Activated T-cell treated with anti-CD3 and anti-CD28 coated beads, Interleukin-2, amount 50 U/mL, for 72 hours (primary cell): ENCODE results near the gene CAMK1D. TPM values are rescaled to one million over a fixed set of nuclear protein-coding genes. Genes with fewer than 3 reads are reported as not detected.

ENCODE experiments used
- ATAC-seq, 2 donors: fragments of 150-1000 bp; cut with Tn5 transposase; replicated peaks in 1 of 2; 2 replicates each; pipeline ENCODE4 v1.10.0; 2021; ENCODE audit warnings: moderate library complexity in 2 of 2, mild to moderate bottlenecking in 1 of 2
- DNase-seq, 2 donors: peaks; one replicate each; pipeline ENCODE4 v3.0.0; 2021 to 2022; ENCODE audit warnings: mixed read lengths in 1 of 2
- H3K27ac Mint-ChIP-seq: one replicate; pipeline ENCODE4 v1.8.0; 2022; ENCODE audit warnings: mild to moderate bottlenecking, moderate library complexity, mixed read lengths
- H3K27me3 Mint-ChIP-seq: one replicate; pipeline ENCODE4 v1.8.0; 2022; ENCODE audit warnings: low read depth, mixed read lengths
- H3K36me3 Mint-ChIP-seq, 2 donors: one replicate each; pipeline ENCODE4 v1.8.0; 2022; ENCODE audit warnings: mixed read lengths in 2 of 2, mild to moderate bottlenecking in 1 of 2; ENCODE audit not compliant: insufficient read depth in 2 of 2
- H3K4me1 Mint-ChIP-seq: one replicate; pipeline ENCODE4 v1.8.0; 2022; ENCODE audit warnings: low read depth, mixed read lengths
- H3K4me3 Mint-ChIP-seq, 2 donors: one replicate each; pipeline ENCODE4 v1.8.0; 2022; ENCODE audit warnings: mild to moderate bottlenecking in 2 of 2, mixed read lengths in 2 of 2, moderate library complexity in 2 of 2
- H3K9me3 Mint-ChIP-seq, 2 donors: one replicate each; pipeline ENCODE4 v1.8.0; 2022; ENCODE audit warnings: mixed read lengths in 2 of 2
- total RNA-seq, 2 donors: library from RNA; stranded (reverse); gene quantifications; one replicate each; pipeline ENCODE4 v1.2.3, GENCODE V29; 2022

CAMK1D gene
- total RNA-seq, 2 donors from 2014 or later: 19.9 to 25.3 TPM

DNA sequence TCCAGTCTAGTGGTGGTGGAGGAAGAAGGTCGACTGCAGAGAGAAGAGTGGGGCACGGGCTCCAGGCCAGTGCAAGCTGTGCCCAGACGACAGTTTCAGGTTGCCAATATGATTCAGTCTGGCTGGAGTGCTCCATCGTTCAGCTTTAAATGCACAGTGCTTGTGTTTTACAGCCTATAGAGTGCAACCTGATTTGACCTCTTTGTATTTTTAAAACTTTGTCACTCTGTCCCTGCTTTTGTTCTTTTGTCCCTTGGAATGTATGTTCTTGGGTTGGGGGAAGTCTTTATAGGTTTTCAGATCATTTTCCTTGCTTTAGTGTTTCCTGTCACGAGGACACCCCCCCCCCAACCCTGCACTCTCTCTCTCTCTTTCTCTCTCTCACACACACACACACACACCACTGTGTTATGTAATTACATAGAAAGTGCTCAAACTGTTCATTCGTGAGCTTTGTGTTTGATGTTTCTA lies 198.0 kb downstream of the CAMK1D start:
- H3K4me3 Mint-ChIP-seq: peak overlapping the region in 1 of 2 donors; percentile 77
- peak; percentile 27 to 52 for ATAC-seq
- peaks cover 10 to 12% of the 10 kb centered on the region in 2 donors for H3K36me3 Mint-ChIP-seq
- DNase-seq: no peak
- no peaks in the 10 kb centered on the region for H3K27me3 Mint-ChIP-seq
- H3K9me3 Mint-ChIP-seq: peaks cover 12% of the 10 kb centered on the region in 2 donors
- H3K4me1 Mint-ChIP-seq: peaks cover 32% of the 10 kb centered on the region
- peak overlapping the region; percentile 79 for H3K27ac Mint-ChIP-seq

- Mint-ChIP-seq H3K36me3 (peaks cover 10 to 12% of the 10 kb centered on the region in 2 donors), H3K9me3 (peaks cover 12% of the 10 kb centered on the region in 2 donors), H3K27me3 (no peaks in the 10 kb centered on the region), H3K4me1 (peaks cover 32% of the 10 kb centered on the region), H3K27ac (no peak overlapping the region), H3K4me3 (no peak overlapping the region)
- ATAC-seq: no peak
- no peak for DNase-seq
Measured at GRCh38 chr10:12549297-12549696, 199.9 kb downstream of the CAMK1D start.

DNA sequence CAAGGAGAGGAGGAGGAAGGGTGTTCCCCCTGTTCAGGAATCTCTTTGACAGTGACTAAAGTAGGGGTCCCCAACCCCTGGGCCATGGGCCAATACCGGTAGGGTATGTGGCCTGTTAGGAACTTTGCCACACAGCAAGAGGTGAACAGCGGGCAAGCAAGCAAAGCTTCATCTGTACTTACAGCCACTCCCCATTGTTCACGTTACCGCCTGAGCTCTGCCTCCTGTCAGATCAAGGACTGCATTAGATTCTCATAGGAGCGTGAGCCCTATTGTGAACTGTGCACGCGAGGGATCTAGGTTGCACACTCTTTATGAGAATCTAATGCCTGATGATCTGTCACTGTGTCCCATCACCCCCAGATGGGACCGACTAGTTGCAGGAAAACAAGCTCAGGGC lies 201.6 kb downstream of the CAMK1D start:
- Mint-ChIP-seq H3K4me1 (peaks cover 19% of the 10 kb centered on the region), H3K36me3 (peaks cover 1 to 4% of the 10 kb centered on the region in 2 donors), H3K27me3 (no peaks in the 10 kb centered on the region), H3K27ac (no peak overlapping the region), H3K4me3 (no peak overlapping the region), H3K9me3 (peaks cover 3 to 4% of the 10 kb centered on the region in 2 donors)
- ATAC-seq (no peak), DNase-seq (no peak)

GRCh38 chr10:12556039-12556438 lies 206.7 kb downstream of the CAMK1D start:
- H3K27me3 Mint-ChIP-seq: no peaks in the 10 kb centered on the region
- H3K36me3 Mint-ChIP-seq: no peaks in the 10 kb centered on the region
- H3K27ac Mint-ChIP-seq: no peak overlapping the region
- no peaks in the 10 kb centered on the region for H3K4me1 Mint-ChIP-seq
- DNase-seq (no peak), ATAC-seq (no peak)
- no peaks in the 10 kb centered on the region for H3K9me3 Mint-ChIP-seq
- H3K4me3 Mint-ChIP-seq: no peak overlapping the region

DNA sequence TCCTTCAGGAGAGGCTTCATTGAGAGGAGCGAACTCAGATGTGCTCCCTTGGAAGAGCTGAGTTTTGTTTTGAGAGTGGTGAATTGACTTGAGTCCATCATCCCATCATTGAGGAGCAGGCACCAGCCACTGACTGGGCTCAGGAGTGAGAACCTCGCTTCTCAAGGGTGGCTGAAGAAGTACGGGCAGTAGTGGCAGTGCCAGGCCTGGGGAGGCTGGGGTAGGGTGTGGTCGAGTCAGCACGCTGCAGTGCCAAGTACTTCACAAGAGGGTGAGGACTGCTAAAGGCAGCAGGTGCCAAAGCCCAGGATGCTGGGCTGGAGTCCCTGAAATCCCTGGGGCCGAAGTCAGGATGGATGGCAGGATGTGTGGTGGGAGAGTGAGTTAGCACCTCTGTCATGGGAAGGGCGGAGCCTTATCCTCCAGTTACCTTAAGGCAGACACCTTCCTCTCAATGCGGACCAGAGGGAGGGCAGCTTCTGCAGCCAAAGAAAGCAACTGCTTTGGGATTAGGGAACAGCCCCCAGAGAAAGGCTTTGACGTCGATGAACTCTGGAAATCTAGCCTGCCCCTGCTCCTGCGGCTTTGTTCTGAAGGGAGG lies 210.3 kb downstream of the CAMK1D start:
- DNase-seq (no peak), ATAC-seq (no peak)
- H3K4me3 Mint-ChIP-seq: no peak overlapping the region
- H3K27ac Mint-ChIP-seq: no peak overlapping the region
- peaks cover 15% of the 10 kb centered on the region for H3K4me1 Mint-ChIP-seq
- no peaks in the 10 kb centered on the region for H3K27me3 Mint-ChIP-seq
- H3K9me3 Mint-ChIP-seq: no peaks in the 10 kb centered on the region
- H3K36me3 Mint-ChIP-seq: peaks cover 0 to 3% of the 10 kb centered on the region in 2 donors

GRCh38 chr10:12561307-12561706 lies 212.0 kb downstream of the CAMK1D start:
- Mint-ChIP-seq H3K4me3 (no peak overlapping the region), H3K36me3 (peaks cover 0 to 3% of the 10 kb centered on the region in 2 donors), H3K9me3 (no peaks in the 10 kb centered on the region), H3K27ac (no peak overlapping the region), H3K4me1 (peaks cover 15% of the 10 kb centered on the region), H3K27me3 (no peaks in the 10 kb centered on the region)
- no peak for ATAC-seq
- DNase-seq: no peak

DNA sequence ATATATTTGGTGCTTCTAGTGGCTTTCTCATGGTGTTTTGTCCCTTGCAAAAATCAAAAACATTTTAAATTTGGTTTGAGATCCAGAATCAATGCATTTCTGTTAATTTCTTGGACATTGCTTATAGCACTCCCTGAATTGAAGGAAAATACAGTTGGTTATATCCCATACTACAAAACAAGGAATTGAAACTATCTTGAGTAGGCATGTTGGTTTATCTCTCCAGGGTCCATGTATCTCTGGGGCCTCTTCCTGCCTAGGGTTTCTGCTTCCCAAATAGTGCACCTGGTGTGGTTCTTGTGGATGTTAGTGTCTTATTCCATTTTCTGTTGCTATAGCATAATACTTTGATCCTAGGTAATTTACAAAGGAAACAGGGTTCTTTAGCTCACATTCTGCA lies 212.4 kb downstream of the CAMK1D start:
- H3K4me3 Mint-ChIP-seq: no peak overlapping the region
- no peak overlapping the region for H3K27ac Mint-ChIP-seq
- no peaks in the 10 kb centered on the region for H3K9me3 Mint-ChIP-seq
- DNase-seq: no peak
- peaks cover 15% of the 10 kb centered on the region for H3K4me1 Mint-ChIP-seq
- no peaks in the 10 kb centered on the region for H3K27me3 Mint-ChIP-seq
- H3K36me3 Mint-ChIP-seq: peaks cover 0 to 3% of the 10 kb centered on the region in 2 donors
- ATAC-seq: no peak

GRCh38 chr10:12563489-12563888 lies 214.1 kb downstream of the CAMK1D start:
- peaks cover 0 to 3% of the 10 kb centered on the region in 2 donors for H3K36me3 Mint-ChIP-seq
- no peak overlapping the region for H3K27ac Mint-ChIP-seq
- ATAC-seq (no peak), DNase-seq (no peak)
- peaks cover 18% of the 10 kb centered on the region for H3K4me1 Mint-ChIP-seq
- no peaks in the 10 kb centered on the region for H3K27me3 Mint-ChIP-seq
- no peak overlapping the region for H3K4me3 Mint-ChIP-seq
- no peaks in the 10 kb centered on the region for H3K9me3 Mint-ChIP-seq

GRCh38 chr10:12564173-12564572 lies 214.8 kb downstream of the CAMK1D start:
- Mint-ChIP-seq H3K4me3 (peak overlapping the region in 1 of 2 donors; percentile 83), H3K27ac (peak overlapping the region; percentile 84), H3K36me3 (peaks cover 0 to 3% of the 10 kb centered on the region in 2 donors), H3K4me1 (peaks cover 21% of the 10 kb centered on the region), H3K9me3 (no peaks in the 10 kb centered on the region), H3K27me3 (no peaks in the 10 kb centered on the region)
- no peak for DNase-seq
- peak; percentile 41 to 72 for ATAC-seq

DNA sequence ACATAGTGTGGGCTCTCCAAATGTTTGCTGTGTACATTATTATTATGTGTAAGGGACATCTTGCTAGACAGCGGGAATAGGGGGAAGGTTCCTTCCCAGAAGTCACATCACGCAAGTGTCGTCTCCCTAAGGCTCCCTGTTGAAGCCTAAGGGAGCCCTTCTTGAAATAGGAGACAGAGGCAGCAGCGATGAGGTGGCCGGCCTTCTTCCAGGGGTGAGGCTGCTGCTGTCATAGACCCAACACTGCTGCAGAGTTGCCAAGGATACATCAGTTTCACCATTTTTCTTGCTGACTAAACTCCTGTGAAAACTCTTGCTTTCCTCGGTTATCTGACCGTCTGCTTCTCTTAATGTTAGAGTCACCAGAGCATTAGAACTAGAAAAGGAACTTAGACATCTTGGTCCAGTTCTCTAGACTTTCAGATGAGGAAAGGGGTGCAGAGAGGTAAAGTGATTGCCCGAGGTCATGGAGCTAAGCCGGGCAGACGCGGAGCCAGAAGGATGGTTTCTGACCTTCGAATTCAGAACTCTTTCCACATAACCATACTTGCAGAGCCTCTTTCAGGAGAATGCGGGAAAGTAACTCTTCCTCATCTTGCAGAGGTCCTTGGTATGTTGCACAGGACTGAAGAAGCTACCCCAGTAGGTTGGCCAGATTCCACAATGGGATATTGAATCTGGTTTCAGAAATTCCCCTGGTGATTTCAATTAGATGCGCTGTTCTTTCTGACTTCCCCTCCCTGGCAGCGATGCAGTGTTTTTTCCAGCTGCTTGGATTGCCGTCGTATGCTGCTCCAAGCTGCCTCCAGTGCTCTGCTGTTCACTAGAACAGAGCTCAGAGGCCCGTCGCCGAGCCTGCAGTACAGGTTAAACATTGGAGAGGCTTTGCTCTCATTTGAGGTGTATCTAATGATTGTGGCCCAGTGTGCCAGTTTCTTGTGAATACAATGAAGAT lies 217.1 kb downstream of the CAMK1D start:
- peaks cover 0 to 1% of the 10 kb centered on the region in 2 donors for H3K36me3 Mint-ChIP-seq
- no peaks in the 10 kb centered on the region for H3K9me3 Mint-ChIP-seq
- peaks cover 21% of the 10 kb centered on the region for H3K4me1 Mint-ChIP-seq
- H3K27ac Mint-ChIP-seq: no peak overlapping the region
- no peaks in the 10 kb centered on the region for H3K27me3 Mint-ChIP-seq
- H3K4me3 Mint-ChIP-seq: no peak overlapping the region
- no peak for ATAC-seq
- no peak for DNase-seq

GRCh38 chr10:12568391-12569009 lies 219.2 kb downstream of the CAMK1D start:
- Mint-ChIP-seq H3K36me3 (peaks cover 0 to under 1% of the 10 kb centered on the region in 2 donors), H3K9me3 (no peaks in the 10 kb centered on the region), H3K4me1 (peaks cover 17% of the 10 kb centered on the region), H3K4me3 (peak overlapping the region in 1 of 2 donors; percentile 67), H3K27ac (peak overlapping the region; percentile 95), H3K27me3 (no peaks in the 10 kb centered on the region)
- DNase-seq (no peak), ATAC-seq (peak in 1 of 2 donors; percentile 41)

GRCh38 chr10:12572281-12572680 lies 222.9 kb downstream of the CAMK1D start:
- Mint-ChIP-seq H3K27me3 (no peaks in the 10 kb centered on the region), H3K36me3 (peaks cover 1 to 2% of the 10 kb centered on the region in 2 donors), H3K9me3 (peaks cover 0 to 1% of the 10 kb centered on the region in 2 donors), H3K4me1 (peaks cover 6% of the 10 kb centered on the region), H3K27ac (no peak overlapping the region), H3K4me3 (no peak overlapping the region)
- DNase-seq (no peak), ATAC-seq (no peak)

GRCh38 chr10:12577610-12578009 lies 228.3 kb downstream of the CAMK1D start:
- H3K4me1 Mint-ChIP-seq: no peaks in the 10 kb centered on the region
- no peak for ATAC-seq
- H3K27ac Mint-ChIP-seq: no peak overlapping the region
- no peaks in the 10 kb centered on the region for H3K27me3 Mint-ChIP-seq
- H3K9me3 Mint-ChIP-seq: peaks cover 1 to 4% of the 10 kb centered on the region in 2 donors
- peaks cover 1 to 4% of the 10 kb centered on the region in 2 donors for H3K36me3 Mint-ChIP-seq
- no peak for DNase-seq
- H3K4me3 Mint-ChIP-seq: no peak overlapping the region
